NOMO-1 treated with dmso at 0.1 percent for 144 hours (cell line): ENCODE data around the gene RPL23.

Experiments
- DNase-seq: peaks from one replicate; lab custom pipeline; 2025; ENCODE audit not compliant: unreplicated experiment; lab: John Stamatoyannopoulos, UW

Gene RPL23

DNA sequence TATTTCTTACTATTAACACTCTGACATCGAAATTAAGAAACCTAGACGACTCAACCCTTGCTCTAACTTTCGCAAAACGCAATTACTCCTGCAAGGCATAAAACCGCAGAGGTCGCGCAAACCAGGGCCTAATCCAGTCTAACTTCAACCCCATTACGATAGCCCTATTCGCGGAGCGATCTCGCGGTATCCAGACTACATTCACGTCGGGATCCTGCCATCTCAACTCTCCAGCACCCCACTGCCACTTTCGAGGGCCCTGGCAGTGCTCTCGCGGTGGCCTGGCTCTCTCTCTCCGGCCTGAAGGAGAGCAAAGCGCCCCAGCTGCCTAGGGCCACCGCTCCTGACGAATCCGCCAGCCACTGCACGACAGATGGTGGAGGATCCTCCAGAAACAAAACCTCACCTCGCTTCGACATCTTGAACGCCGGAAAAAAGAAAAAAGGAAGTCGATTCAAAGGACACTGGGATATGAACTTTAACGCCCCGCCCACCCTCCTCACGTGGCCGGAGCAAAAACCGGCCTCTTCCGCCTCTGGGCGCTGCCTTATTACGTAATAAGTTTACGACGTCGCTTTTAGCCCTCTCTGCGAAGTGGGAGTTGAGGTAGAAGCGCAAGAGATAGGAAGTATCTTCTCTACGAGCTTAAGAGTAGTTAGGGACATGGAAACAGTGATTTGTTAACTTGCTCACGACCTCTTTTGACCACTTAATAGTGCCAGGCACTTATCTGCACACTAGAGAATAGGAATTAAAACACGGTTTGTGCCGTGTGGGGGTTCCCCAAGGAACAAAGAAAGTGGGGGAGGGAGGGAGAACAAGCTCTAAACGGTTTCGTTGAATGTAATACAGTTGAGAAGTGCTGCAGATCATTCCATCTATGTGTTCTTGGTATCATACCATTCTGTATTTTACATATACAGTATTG lies at the start of gene RPL23:
Gene RPL23 (minus strand): TSS at position 430 of the 928 bp plus-strand sequence. CDS start 11 bp downstream, at position 419.
- DNase-seq, result peak; percentile 96

DNA sequence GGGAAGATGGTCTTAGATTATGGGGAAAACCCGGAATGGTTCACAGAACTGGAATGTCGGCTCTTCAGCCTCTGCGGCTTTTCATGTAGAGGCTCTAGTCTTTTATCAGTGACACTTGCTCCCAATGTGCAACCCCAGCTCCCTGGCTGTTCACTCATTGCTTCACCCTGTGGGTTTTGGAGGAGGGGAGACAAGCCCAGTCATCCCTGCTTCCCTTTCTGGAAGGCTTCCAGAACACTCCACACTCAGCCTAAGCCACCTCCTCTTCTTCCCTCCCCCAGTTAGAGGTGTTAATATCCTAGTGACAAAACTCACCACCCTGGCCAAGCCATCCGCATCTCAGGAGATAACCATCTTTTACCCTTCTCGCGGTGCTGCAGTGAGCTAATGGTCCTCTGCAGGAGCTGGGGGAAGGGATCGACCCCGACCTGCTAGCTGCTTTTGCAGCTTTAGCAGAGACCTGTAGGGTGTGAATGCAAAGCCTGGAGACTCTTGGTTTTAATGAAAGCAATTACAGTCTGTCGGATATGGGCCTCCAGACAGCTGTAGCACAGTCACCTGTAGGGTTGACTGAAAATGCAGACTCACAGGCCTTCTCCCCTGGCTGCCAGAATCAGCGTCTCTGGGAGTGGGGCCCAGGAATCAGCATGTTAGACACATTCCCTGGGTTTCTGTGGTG lies 47.6 kb upstream of the RPL23 start:
- peak; percentile 67 for DNase-seq

DNA sequence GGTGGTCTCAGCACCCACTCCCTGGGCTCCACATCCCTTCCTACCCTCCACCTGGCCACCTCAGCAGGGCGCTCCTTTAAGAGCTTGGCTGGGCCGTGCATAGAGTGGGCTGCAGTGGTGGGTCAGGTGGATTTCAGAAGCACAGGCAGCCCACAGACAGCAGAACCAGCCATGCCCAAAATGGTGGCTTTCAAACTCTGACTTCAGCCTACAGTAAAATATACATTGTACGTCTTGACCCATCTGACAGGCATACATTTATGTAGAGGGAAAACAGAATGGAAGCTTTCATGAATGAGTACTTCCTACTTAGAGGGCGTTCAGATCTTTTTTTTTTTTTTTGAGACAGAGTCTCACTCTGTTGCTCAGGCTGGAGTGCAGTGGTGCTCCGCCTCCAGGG lies 45.9 kb upstream of the RPL23 start:
- no peak for DNase-seq

DNA sequence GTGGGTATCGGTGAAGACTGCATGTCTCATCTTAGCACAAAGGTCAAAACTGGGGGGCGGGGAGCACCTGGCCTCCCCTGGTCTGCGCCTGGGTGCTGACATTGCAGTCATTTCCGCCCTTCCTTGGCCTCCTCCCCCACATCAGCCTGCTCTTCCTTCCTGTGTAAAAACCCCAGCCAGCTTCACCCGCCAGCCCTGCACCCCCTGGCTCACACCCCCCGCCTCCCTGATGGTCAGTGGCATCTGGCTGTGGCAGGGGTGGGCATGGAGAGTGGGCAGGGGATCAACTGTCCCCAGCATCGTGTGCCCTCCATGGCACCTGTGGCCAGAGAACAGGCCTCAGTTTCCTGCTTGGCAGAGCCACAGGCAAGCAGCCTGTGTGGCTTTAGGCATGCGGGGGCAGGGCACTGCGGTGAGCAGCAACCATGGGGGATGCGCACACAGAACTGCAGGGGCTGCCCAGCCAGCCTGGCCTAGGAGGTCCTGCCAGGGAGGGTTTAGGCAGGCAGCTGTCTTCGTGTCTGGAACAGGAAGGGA lies 45.4 kb upstream of the RPL23 start:
- DNase-seq, result peak; percentile 30

DNA sequence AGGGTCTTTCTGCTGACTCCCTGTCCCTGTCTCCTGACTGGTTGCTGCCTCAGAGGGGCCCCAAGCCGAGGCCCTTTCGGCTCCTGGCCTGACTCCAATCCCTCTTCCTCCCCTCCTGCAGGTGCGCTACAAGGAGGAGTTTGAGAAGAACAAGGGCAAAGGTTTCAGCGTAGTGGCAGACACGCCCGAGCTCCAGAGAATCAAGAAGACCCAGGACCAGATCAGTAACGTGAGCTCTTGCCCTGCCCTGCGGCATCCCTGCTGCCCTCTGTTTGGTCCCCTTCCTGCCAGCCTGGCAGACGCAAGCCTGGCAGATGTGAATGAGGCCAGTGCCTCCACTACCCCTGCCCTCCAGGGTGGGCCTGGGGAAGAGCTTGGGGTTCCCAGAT lies 44.8 kb upstream of the RPL23 start:
- DNase-seq, result no peak

DNA sequence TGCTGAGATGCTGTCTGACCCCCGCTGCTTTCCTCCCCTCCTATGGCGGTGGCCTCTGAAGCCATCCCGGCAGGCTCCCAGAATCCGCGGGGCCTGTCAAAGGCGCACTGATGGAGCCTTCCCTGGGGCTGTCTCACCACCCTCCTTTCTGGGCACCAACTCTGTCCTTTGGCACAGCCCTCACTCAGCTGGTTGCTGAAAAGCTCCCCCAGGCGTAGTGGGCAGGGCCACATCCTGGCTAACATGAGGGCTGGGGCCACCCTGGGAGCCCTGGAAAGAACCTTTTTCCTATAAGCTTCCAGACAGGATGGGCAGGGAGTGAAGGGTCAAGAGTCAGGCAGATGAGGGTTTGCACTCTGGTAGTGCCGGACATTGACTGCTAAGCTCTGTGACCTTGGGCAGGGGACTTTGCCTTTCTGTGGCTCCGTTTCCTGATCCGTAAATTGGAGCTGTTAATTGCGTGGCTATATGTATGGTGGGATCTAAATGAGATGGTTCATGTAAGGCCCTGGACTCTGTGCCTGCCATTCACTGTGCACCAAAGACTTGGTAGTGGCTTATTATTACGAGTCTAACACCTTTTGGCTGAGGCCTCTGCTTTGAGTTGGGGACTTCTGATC lies 44.3 kb upstream of the RPL23 start:
- DNase-seq, result no peak

DNA sequence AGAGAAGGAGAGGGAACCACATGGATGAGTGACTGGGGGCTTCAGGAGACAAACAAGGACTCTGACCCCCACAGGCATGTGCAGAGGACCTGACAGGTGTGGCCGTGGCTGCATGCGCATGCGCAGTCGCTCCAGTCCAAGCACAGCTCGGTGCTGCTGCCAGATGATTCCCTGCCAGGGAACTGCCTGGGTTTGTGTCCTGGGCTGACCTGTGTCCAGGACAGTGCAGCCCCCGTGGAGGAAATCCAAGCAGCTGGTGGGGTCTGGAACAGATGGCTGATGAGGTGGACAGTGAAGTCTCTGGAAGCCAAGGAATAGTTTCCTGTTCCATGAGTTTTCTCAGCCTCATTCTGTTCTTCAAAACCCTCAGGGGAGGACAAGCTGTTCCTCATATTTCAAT lies 43.7 kb upstream of the RPL23 start:
- DNase-seq, result no peak

DNA sequence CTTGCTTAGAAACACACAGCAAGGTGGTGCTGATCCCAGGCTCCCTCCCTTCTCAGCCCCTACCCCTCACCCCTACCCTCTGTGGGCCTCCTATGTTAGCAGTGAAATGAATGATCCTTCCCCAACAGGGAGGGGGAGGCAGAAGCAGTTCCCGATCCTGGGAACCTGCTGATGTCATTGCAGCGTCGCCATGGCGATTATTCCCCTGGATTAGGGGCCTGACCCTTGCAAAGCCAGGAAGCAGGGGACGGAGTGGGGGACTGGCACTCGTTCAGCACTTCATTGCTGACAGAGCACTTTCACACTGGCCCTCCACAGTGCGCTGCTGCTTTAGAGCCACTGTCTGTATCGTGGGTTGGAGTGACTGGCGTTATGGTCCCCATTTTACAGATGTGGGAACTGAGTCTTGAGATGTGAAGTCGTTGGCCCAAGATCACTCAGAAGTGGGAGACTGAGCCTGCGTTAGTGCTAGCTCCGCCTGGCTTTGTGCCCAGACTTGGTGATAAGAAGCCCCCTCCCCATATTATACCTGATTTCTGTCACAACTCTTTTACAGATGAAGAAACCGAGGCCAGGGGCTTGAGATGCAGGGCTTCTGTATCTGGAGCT lies 42.9 kb upstream of the RPL23 start:
- DNase-seq, result no peak

DNA sequence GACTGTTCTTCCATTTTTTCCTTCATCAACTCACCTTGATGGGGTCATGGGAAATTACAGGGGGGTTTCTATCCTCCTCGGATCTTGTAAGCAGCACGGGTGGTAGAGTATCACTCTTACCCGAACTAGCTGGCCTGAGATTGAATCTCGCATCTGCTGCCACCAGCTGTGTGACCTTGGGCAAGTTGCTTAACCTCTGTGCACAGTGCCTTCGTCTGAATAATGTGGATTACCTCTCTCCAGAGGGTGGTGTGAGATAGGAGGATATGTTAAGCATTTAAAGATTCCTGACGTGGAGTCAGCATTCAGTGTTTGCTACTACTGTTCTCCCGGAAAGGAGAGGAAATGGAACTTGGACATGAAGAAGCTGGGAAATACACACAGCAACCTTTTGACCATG lies 40.8 kb upstream of the RPL23 start:
- no peak for DNase-seq

DNA sequence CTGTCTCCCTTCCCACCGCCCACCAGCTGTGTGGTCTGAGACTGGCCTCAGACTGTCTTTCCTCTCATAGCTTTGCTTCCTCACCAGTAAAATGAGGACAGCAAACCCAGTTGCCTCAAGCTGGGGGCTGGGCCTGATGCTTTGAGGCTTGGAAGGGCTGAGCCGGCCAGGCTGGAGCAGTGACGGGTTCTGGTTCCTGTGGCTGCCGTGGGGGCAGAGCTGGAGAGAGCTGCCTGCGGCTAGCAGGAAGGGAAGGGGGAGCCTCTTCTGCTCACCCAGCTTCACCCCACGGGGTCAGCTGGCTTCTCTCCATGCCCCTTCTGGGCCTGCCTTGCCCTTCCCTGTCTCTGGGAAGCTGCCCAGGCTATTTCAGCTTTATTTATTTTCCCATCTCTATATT lies 40.1 kb upstream of the RPL23 start:
- no peak for DNase-seq

DNA sequence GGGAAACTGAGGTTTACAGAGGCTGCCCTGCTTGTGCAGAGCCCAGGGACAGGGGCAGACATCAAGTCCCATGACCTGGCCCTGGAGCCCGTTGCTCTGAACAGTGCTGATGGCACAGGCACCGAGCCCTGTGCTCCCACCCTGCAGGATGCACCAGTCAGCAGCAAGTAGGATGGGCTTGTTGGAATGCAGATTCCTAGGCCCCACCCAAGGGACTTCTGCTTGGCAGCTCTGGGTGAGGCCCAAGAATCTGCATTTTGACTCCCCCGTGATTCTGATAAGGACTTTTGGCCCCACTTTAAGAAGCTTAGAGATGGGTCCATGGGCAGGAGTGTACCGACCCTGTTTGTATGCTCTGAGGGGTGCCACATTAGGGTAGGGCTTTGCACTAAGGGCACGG lies 39.6 kb upstream of the RPL23 start:
- no peak for DNase-seq

DNA sequence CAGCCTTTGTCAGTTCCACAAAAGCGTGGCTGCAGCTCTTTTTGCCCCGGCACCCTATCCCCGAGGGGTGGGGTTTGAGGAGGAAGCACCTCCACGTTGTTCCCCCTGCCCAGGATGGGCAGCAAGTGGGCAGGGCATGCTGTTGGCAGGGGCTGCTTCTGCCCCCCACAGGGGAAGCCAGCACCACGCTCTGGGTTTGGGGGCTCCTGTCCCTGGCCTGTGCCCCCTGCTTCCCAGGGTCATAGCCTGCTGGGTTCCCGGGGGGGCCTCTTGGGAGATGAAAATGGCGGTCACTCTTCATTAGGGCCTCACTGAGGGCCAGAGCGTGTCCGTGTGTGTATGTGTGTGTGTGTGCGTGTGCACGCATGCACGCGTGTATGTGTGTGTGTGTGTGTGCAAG lies 39.1 kb upstream of the RPL23 start:
- no peak for DNase-seq

DNA sequence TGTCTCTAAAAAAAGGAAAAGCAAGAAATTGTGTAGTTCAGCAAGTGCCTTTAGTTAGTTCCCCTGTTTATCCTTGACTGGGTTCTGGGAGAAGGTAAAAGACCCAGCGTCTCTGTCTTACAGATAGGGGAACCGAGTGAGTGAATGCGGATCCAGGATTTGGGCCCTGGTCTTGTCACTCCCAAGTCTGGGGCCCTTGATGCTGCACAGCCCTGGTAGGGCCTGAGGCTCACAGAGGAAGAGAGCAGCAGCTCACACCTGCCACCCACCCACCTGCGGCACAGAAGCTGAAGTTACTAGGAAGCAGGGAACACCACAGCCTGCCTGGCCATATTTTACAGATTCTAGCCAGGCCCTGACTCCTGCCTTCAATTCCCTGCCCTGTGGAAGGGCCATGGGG lies 38.6 kb upstream of the RPL23 start:
- no peak for DNase-seq

DNA sequence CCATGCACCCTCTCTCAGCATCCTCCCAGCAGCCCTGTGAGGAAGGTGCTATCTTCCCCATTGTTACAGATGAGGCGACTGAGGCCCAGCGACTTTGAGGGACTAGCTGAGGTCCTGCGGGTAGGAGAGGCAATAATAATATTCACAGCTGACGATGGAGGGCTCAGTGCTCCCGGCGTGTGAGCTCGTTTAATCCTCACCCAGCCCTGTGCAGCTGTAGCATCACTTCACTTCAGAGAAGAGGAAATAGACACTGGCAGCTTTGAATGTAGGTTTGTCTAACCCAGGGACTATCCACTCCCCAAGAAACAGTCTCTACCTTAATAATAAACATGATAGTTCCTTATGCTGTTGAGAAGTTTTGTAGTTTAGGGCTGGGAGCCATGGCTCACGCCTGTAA lies 37.9 kb upstream of the RPL23 start:
- no peak for DNase-seq

DNA sequence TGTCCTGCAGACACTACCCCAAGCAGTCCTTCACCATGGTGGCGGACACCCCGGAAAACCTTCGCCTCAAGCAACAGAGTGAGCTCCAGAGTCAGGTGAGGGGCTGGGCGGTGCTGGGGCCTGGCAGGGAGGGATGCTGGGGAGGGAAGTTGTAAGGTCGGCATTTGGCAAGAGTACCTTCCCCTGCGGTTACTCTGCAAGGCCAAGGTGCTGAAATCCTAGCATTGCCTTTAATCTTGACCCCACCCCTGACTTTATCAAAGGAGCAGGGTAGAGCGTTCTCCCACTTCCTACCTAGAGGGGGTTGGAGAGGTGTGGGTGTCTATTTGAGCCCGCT lies 36.9 kb upstream of the RPL23 start:
- DNase-seq, result no peak

DNA sequence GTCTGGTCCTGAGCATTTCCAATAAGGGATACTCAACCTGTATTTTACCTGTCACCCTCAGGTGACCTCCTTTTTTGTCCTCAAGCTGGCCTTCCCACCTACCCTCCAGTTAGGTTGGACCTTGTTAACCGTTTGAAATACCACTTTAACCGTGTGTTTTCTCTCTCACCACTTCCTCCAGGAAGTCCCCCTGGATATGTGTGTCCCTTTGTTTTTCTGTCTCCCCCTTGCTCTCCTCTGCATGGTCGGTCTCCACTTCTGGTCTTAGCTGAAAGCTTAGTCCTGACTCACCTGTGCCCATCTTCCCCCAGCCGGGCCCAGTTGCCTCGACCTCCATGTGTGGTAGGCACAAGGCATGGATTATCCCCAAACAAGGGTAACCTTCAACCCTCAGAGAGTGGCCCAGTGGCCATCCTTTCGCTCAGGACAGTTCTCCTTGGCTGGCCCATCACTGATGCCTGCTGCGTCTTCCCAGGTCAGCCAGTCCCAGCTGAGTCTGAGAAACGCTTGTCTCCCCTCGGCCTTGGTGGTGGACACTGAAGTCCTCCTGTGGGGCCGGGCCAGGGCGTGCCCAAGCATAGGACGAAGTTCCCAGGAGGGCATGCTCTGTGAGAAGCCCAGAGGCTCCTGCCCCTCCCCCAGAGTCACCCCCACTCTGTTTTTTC lies 36.4 kb upstream of the RPL23 start:
- DNase-seq, result no peak

DNA sequence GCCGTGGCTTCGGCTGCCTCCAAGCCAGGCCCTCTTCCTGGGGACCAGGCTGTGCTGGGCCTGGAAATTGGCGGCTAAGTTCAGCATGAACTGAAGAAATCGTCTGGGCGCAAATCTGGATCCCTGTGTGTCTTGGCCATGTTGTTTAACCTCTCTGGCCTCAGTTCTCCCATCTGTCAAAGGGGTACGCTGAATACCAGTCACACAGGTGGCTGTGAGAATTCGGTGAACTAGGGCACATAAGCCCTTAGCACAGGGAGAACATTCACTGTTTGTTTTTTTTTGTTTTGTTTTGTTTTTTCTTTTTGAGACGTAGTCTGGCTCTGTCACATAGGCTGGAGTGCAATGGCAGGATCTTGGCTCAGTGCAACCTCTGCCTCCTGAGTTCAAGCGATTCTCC lies 35.3 kb upstream of the RPL23 start:
- no peak for DNase-seq

DNA sequence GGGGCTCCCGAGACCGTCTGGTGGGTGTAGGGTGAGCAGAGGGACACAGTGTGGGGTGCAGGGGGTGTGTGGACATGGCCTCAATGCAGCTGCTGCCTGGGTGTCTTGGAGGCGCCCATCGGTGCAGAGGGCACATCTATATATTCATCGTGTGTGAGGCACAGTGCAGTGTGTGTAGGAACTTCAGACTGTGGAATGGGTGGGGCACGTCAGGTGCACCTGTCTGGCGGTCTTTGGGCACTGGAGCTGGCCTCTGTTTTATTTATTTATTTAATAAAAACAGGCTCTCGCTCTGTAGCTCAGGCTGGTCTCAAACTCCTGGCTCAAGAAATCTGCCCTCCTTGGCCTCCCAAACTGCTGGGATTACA lies 33.1 kb upstream of the RPL23 start:
- no peak for DNase-seq

DNA sequence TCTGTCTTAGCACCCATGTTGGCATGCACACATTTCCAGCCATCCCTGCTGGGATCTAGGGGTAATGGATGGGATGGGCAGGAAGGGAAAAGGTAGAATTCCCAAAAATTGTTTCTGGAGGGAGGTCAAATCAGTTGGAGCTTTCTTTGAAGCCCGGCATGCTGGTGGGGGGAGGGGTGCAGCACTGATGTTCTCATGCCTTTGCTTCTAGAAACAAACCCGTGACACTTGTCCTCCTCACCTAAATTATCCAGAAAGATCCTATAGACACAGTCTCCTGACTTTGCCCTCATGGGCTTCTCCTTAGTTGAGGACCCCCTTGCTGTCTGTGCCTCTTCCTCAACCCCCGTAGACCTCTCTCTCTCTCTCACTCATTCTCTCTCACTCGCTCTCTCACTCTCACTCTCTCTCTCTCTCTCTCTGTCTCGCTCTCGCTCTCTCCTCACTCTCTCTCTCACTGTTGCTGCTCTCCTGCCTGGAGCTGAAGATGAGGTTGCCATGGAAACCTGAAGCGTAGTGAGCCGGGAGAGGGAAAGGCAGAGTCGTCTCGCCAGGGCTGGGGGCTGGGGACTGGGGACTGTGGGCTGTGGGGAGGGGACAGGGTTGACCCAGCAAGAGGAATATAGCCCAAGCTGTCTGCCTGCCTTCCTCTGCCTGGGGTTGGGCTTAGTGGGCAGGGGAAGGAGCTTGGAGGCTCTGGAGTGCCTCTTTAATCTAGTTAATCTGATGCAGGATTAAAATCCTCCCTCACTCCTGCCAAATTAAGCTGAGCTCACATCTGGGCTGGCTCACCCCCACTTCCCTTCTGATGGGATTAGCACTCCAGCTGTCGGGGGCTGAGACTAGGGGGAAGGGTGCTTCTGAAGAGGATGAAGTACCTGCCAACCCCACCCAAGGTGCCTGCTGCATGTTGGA lies 32.5 kb upstream of the RPL23 start:
- DNase-seq, result no peak
